Midbrain (tissue), 1 donor: ENCODE data around the gene PCBP3.
A peak's percentile ranks its signal among the peaks of the same experiment; 100 is the strongest.
"Not testable (repeated sequence)": the region's sequence is repeated elsewhere in the genome, so short reads cannot be mapped to it uniquely, and the experiment has no call there.

Experiments
- DNase-seq: peaks from one replicate; lab custom pipeline; 2025; lab: John Stamatoyannopoulos, UW

The PCBP3 gene

GRCh38 chr21:45643021-45643980 is at the start of gene PCBP3:
Gene PCBP3, plus strand, starts transcription at chr21:45643725. Its CDS starts 206,361 bp downstream, at chr21:45850086.
- DNase-seq: peak; percentile 97

GRCh38 chr21:45594721-45595489 is 48.6 kb upstream of the PCBP3 start:
- DNase-seq: no peak

GRCh38 chr21:45595574-45596295 is 47.8 kb upstream of the PCBP3 start:
- DNase-seq: no peak

- peak; percentile 22 for DNase-seq
Measured at GRCh38 chr21:45596704-45597318, 46.7 kb upstream of the PCBP3 start.

- DNase-seq: no peak
Measured at GRCh38 chr21:45598109-45598508, 45.4 kb upstream of the PCBP3 start.

- DNase-seq: no peak
Measured at GRCh38 chr21:45598666-45599065, 44.9 kb upstream of the PCBP3 start.

- DNase-seq: no peak
Measured at GRCh38 chr21:45599146-45599581, 44.4 kb upstream of the PCBP3 start.

GRCh38 chr21:45600248-45600647 is 43.3 kb upstream of the PCBP3 start:
- no peak for DNase-seq

GRCh38 chr21:45601551-45601950 is 42.0 kb upstream of the PCBP3 start:
- DNase-seq: no peak

- DNase-seq: no peak
Measured at GRCh38 chr21:45602106-45602505, 41.4 kb upstream of the PCBP3 start.

- DNase-seq: no peak
Measured at GRCh38 chr21:45603481-45603880, 40.0 kb upstream of the PCBP3 start.

GRCh38 chr21:45604681-45605080 is 38.8 kb upstream of the PCBP3 start:
- DNase-seq: not testable (repeated sequence)

- DNase-seq: no peak
Measured at GRCh38 chr21:45607021-45607908, 36.3 kb upstream of the PCBP3 start.

GRCh38 chr21:45607909-45608295 is 35.6 kb upstream of the PCBP3 start:
- no peak for DNase-seq

- DNase-seq: not testable (repeated sequence)
Measured at GRCh38 chr21:45608747-45609470, 34.6 kb upstream of the PCBP3 start.

- not testable (repeated sequence) for DNase-seq
Measured at GRCh38 chr21:45609616-45610015, 33.9 kb upstream of the PCBP3 start.

GRCh38 chr21:45611296-45611695 is 32.2 kb upstream of the PCBP3 start:
- DNase-seq: no peak

GRCh38 chr21:45611939-45612664 is 31.4 kb upstream of the PCBP3 start:
- DNase-seq: no peak

GRCh38 chr21:45612665-45613019 is 30.9 kb upstream of the PCBP3 start:
- not testable (repeated sequence) for DNase-seq
